GM23338 (cell line): ENCODE data around the gene MBD5. TPM values are rescaled to one million over a fixed set of nuclear protein-coding genes. Genes with fewer than 3 reads are reported as not detected.

Experiments used
- ATAC-seq: fragments of 200-7000 bp; cut with Tn5 transposase; 3 replicates; pipeline ENCODE4 v1.9.1; 2020
- DNase-seq: peaks from one replicate; pipeline ENCODE4 v3.0.0-alpha.2; 2015; ENCODE audit warnings: low spot score
- H2AFZ ChIP-seq: fragments of 200-600 bp; sonication (generic); 2 replicates; pipeline ENCODE4 v1.8.0; 2016; ENCODE audit warnings: antibody characterized with exemption, mild to moderate bottlenecking, moderate library complexity
- H3F3A ChIP-seq: fragments of 200-600 bp; sonication (generic); replicated peaks from 2 replicates; pipeline ENCODE4 v1.8.0; 2017; ENCODE audit warnings: antibody characterized with exemption, mixed run types, low read depth
- H3K27ac ChIP-seq: fragments of 200-600 bp; sonication (generic); 2 replicates; pipeline ENCODE4 v1.6.1; 2016; ENCODE audit warnings: low read depth
- H3K27me3 ChIP-seq: fragments of 200-600 bp; sonication (generic); 2 replicates; pipeline ENCODE4 v1.8.0; 2016; ENCODE audit warnings: mild to moderate bottlenecking, mixed run types, moderate library complexity; ENCODE audit not compliant: insufficient read depth
- H3K36me3 ChIP-seq: fragments of 200-600 bp; sonication (generic); 2 replicates; pipeline ENCODE4 v1.8.0; 2016; ENCODE audit warnings: mild to moderate bottlenecking; ENCODE audit not compliant: insufficient read depth
- H3K4me1 ChIP-seq: fragments of 200-600 bp; sonication (generic); 2 replicates; pipeline ENCODE4 v1.8.0; 2016; ENCODE audit warnings: mild to moderate bottlenecking, moderate library complexity; ENCODE audit not compliant: insufficient read depth
- H3K4me2 ChIP-seq: fragments of 200-600 bp; sonication (generic); 2 replicates; pipeline ENCODE4 v1.7.1; 2017; ENCODE audit warnings: mixed run types
- H3K4me3 ChIP-seq: fragments of 200-600 bp; sonication (generic); 2 replicates; pipeline ENCODE4 v1.6.1; 2016; ENCODE audit warnings: mixed run types
- H3K79me2 ChIP-seq: fragments of 200-600 bp; sonication (generic); replicated peaks from 2 replicates; pipeline ENCODE4 v1.8.0; 2017; ENCODE audit warnings: mild to moderate bottlenecking; ENCODE audit not compliant: insufficient read depth
- H3K9me2 ChIP-seq: fragments of 200-600 bp; sonication (generic); 2 replicates; pipeline ENCODE4 v1.8.0; 2017; ENCODE audit not compliant: insufficient read depth
- H4K20me1 ChIP-seq: fragments of 200-600 bp; sonication (generic); replicated peaks from 2 replicates; pipeline ENCODE4 v1.8.0; 2017; ENCODE audit warnings: mild to moderate bottlenecking; ENCODE audit not compliant: insufficient read depth
- H3K27ac Mint-ChIP-seq: 2 replicates; pipeline ENCODE4 v1.8.0; 2020; ENCODE audit warnings: inconsistent platforms, mild to moderate bottlenecking, moderate library complexity, mixed read lengths
- H3K27me3 Mint-ChIP-seq: 3 replicates; pipeline ENCODE4 v1.8.0; 2022; ENCODE audit warnings: low read depth, mild to moderate bottlenecking, moderate library complexity, mixed read lengths, inconsistent platforms; ENCODE audit not compliant: insufficient read depth, poor library complexity
- H3K36me3 Mint-ChIP-seq: 3 replicates; pipeline ENCODE4 v1.8.0; 2021; ENCODE audit warnings: low read depth, mild to moderate bottlenecking, inconsistent platforms, moderate library complexity, mixed read lengths
- H3K4me1 Mint-ChIP-seq: 3 replicates; pipeline ENCODE4 v1.8.0; 2020; ENCODE audit warnings: mild to moderate bottlenecking, inconsistent platforms, mixed read lengths
- H3K4me3 Mint-ChIP-seq: 3 replicates; pipeline ENCODE4 v1.8.0; 2021; ENCODE audit warnings: moderate library complexity, mild to moderate bottlenecking, inconsistent platforms, mixed read lengths
- H3K9me3 Mint-ChIP-seq: 3 replicates; pipeline ENCODE4 v1.8.0; 2020; ENCODE audit warnings: moderate library complexity, mild to moderate bottlenecking, inconsistent platforms, mixed read lengths
- CTCF ChIP-seq, 2 experiments: fragments of 200-600 bp in 1 of 2; sonication (generic) in 1 of 2; conservative IDR thresholded peaks; 2 replicates each; pipeline versions ENCODE4 v1.5.1 to v1.6.1; 2016 to 2017; ENCODE audit warnings: antibody characterized with exemption in 2 of 2, low read depth in 2 of 2, mild to moderate bottlenecking in 2 of 2, moderate library complexity in 1 of 2
- ETS1 ChIP-seq: IDR thresholded peaks from 2 replicates; pipeline ENCODE4 v1.6.1; 2016; ENCODE audit warnings: antibody characterized with exemption
- EZH2 ChIP-seq: fragments of 200-600 bp; sonication (generic); IDR thresholded peaks from one replicate; pipeline ENCODE4 v1.8.0; 2017; ENCODE audit warnings: antibody characterized with exemption, mild to moderate bottlenecking, low read depth; ENCODE audit not compliant: unreplicated experiment
- EZH2phosphoT487 ChIP-seq: fragments of 200-600 bp; sonication (generic); IDR thresholded peaks from one replicate; pipeline ENCODE4 v1.8.1; 2018; ENCODE audit warnings: antibody characterized with exemption; ENCODE audit not compliant: unreplicated experiment
- NANOG ChIP-seq: IDR thresholded peaks from 2 replicates; pipeline ENCODE4 v1.6.1; 2016; ENCODE audit warnings: antibody characterized with exemption, borderline replicate concordance
- POLR2AphosphoS5 ChIP-seq: IDR thresholded peaks from 2 replicates; pipeline ENCODE4 v1.6.1; 2016; ENCODE audit warnings: antibody characterized with exemption, low read depth
- STAT1 ChIP-seq: IDR thresholded peaks from one replicate; pipeline ENCODE4 v1.6.1; 2016; ENCODE audit warnings: antibody characterized with exemption; ENCODE audit not compliant: unreplicated experiment
- ZNF114 ChIP-seq: fragments of 250-450 bp; sonication (Bioruptor Pico); IDR thresholded peaks from 2 replicates; pipeline ENCODE4 v1.5.0; 2020; ENCODE audit warnings: mild to moderate bottlenecking, moderate library complexity
- ZNF462 ChIP-seq: fragments of 250-450 bp; sonication (Bioruptor Pico); IDR thresholded peaks from 2 replicates; pipeline ENCODE4 v1.5.0; 2020; ENCODE audit warnings: mild to moderate bottlenecking, moderate library complexity
- polyA plus RNA-seq: library from polyadenylated mRNA; unstranded; fragments of >200 nt; fragmentation: Nextera tagmentation; extraction: Ambion mirVana; gene quantifications from 2 replicates; pipeline ENCODE4 v1.2.1, GENCODE V29; 2016
- total RNA-seq: library from RNA; depleted of rRNA; stranded (reverse); fragments of >200 nt; shearing (Covaris generic); gene quantifications from 2 replicates; pipeline ENCODE4 v1.2.3, GENCODE V29; 2014

The MBD5 gene
- total and polyA plus RNA-seq, 2 experiments from 2014 or later, result 16.2 to 23.1 TPM

- peaks cover 1% of the 10 kb centered on the region; the same call in 1 of the 2 replicates for H3K4me1 ChIP-seq
- peaks cover 11% of the 10 kb centered on the region for H3K4me1 Mint-ChIP-seq
- H3K36me3 ChIP-seq, result no peaks in the 10 kb centered on the region
- H3K4me3 Mint-ChIP-seq, result no peak overlapping the region
- H4K20me1 ChIP-seq, result no peaks in the 10 kb centered on the region
- no peaks in the 10 kb centered on the region for H3K27me3 ChIP-seq
- ATAC-seq (no peak), DNase-seq (no peak)
- H3K79me2 ChIP-seq, result no peaks in the 10 kb centered on the region
- H3K36me3 Mint-ChIP-seq, result no peaks in the 10 kb centered on the region
- no peak overlapping the region for H3K27ac Mint-ChIP-seq
- no peaks in the 10 kb centered on the region for H3F3A ChIP-seq
- H2AFZ ChIP-seq, result no peak overlapping the region
- H3K4me3 ChIP-seq, result no peak overlapping the region
- H3K27me3 Mint-ChIP-seq, result no peaks in the 10 kb centered on the region
- TF ChIP-seq NANOG, result no peak
- TF ChIP-seq POLR2AphosphoS5, result no peak
- no peak for TF ChIP-seq ETS1
- TF ChIP-seq ZNF114 (CRISPR knock-in tag), result no peak
- TF ChIP-seq CTCF (conservative IDR thresholded peaks at IDR 0.05; ENCODE audit: low read depth in 2 of 2), result no peak
- TF ChIP-seq EZH2, result no peak
- no peak for TF ChIP-seq EZH2phosphoT487
- no peak for TF ChIP-seq ZNF462
- no peak for TF ChIP-seq STAT1
- no peaks in the 10 kb centered on the region for H3K9me3 Mint-ChIP-seq
- H3K9me2 ChIP-seq, result peaks cover 12% of the 10 kb centered on the region
- no peak overlapping the region for H3K27ac ChIP-seq
- no peak overlapping the region for H3K4me2 ChIP-seq
Measured at GRCh38 chr2:148524519-148524919, 503.6 kb downstream of the MBD5 start.
